Fibroblast of the aortic adventitia (primary cell): ENCODE measurements around the gene LIN37. TPM values are rescaled to one million over a fixed set of nuclear protein-coding genes. Genes with fewer than 3 reads are reported as not detected.

ENCODE experiments used
- DNase-seq: peaks from one replicate; pipeline ENCODE4 v3.0.0-alpha.2; 2010; ENCODE audit warnings: low read depth
- H3K4me3 ChIP-seq: 2 replicates; pipeline ENCODE4 v1.5.1; 2011; ENCODE audit warnings: low read depth, mild to moderate bottlenecking, control low read depth, low read length, moderate library complexity
- CTCF ChIP-seq: IDR thresholded peaks from 2 replicates; pipeline ENCODE4 v1.5.1; 2011; ENCODE audit warnings: mild to moderate bottlenecking, low read length, control low read depth, inconsistent platforms; ENCODE audit not compliant: insufficient read depth
- total RNA-seq: library from RNA; depleted of rRNA; stranded (reverse); fragments of >200 nt; gene quantifications from 2 replicates; pipeline ENCODE4 v1.2.3, GENCODE V29; 2012; ENCODE audit warnings: low replicate concordance

The LIN37 gene
- total RNA-seq, 1 donor, result 15.3 TPM

GRCh38 chr19:35716801-35717664 lies 31.3 kb upstream of the LIN37 start:
- DNase-seq, result peak; percentile 94
- peak; percentile 78 for TF ChIP-seq CTCF
- H3K4me3 ChIP-seq, result peak overlapping the region; percentile 82

GRCh38 chr19:35717665-35718344 lies 30.6 kb upstream of the LIN37 start, which contains the start of gene KMT2B:
KMT2B (plus strand) TSS chr19:35718003; CDS start chr19:35718019, 16 bp downstream.
- no peak for DNase-seq
- peak within 1 kb of the TSS; percentile 87 for H3K4me3 ChIP-seq
- no peak for TF ChIP-seq CTCF

GRCh38 chr19:35718345-35719041 lies 29.9 kb upstream of the LIN37 start:
- H3K4me3 ChIP-seq, result peak overlapping the region; percentile 87
- no peak for DNase-seq
- no peak for TF ChIP-seq CTCF

GRCh38 chr19:35719402-35720162 lies 28.8 kb upstream of the LIN37 start:
- TF ChIP-seq CTCF, result no peak
- no peak for DNase-seq
- H3K4me3 ChIP-seq, result peak overlapping the region; percentile 87

- no peak for TF ChIP-seq CTCF
- H3K4me3 ChIP-seq, result no peak overlapping the region
- DNase-seq, result no peak
These were observed 28.2 kb upstream of the LIN37 start for GRCh38 chr19:35720163-35720524.

- no peak overlapping the region for H3K4me3 ChIP-seq
- no peak for DNase-seq
- no peak for TF ChIP-seq CTCF
These were observed 27.7 kb upstream of the LIN37 start for GRCh38 chr19:35720648-35721047.
